NB4 (cell line): ENCODE measurements around the gene AGPAT1.

Source experiments
- CTCF ChIP-seq: IDR thresholded peaks from one replicate; pipeline ENCODE4 v1.5.1; 2012; ENCODE audit warnings: low read depth, low read length
- MYC ChIP-seq: IDR thresholded peaks from 2 replicates; pipeline ENCODE4 v1.6.1; 2011; ENCODE audit warnings: low read depth, low read length
- POLR2A ChIP-seq: IDR thresholded peaks from 2 replicates; pipeline ENCODE4 v1.6.1; 2011; ENCODE audit warnings: mild to moderate bottlenecking; ENCODE audit not compliant: insufficient read length; ENCODE audit errors: extremely low read depth

DNA sequence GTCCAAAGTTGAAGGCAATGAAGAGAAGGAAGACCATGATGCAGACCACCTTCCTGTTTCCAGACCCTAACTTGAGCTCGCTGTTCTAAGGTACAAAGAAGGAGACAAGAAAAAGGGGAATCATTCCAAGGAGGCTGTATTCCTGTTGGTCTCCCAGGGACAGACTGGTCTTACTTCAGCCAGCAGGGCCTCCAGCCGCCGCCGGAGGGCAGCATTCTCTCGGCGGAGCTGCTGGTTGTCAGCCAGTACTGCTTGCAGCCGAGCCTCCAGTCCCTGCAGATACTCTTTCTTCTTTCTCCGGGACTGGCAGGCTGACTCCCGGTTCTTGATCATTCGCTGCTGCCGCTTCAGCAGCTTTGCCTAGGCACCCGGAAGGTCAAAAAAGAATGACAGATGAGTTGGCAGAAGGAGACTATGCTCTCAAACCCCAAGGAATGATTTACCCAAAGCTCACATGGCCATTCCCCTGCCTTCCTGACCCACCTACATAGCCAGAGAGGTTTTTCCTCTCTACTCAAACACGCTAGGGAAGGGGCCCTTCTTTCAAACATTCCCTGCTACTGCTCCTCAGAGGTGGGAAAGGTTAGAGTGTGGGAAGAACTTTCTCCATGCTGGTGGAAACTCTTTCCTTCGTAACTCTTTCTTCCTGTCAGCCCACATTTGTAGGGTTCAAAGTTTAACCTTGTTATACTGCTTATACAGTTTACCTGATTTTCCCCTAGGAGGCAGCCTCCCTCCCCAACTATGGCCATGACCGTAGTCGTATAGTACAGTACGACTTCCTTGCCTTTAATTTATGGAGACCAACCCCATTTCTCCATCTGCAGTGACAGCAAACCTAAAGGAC is 56.9 kb downstream of the AGPAT1 start:
- peak; percentile 94 for TF ChIP-seq CTCF
- TF ChIP-seq POLR2A, result no peak
- no peak for TF ChIP-seq MYC
